ENCODE measurements around the gene ISYNA1.
A peak's percentile ranks its signal among the peaks of the same experiment; 100 is the strongest.

- TF ChIP-seq SIX5 (IDR thresholded peaks at IDR 0.05; ENCODE audit: low read depth, low read length) (no peak), CTCF (IDR thresholded peaks at IDR 0.05; ENCODE audit: control extremely low read depth in 1 of 3, insufficient read depth in 1 of 3, low read depth in 1 of 3, low read length in 3 of 3) (peak in 1 of 3 experiments; percentile 7; a peak in 1 of 4 replicates), POLR2A (IDR thresholded peaks at IDR 0.05; ENCODE audit: control extremely low read depth in 1 of 2, low read depth in 2 of 2, low read length in 2 of 2) (no peak)
Measured at GRCh38 chr19:18425515-18426415, 12.2 kb downstream of the ISYNA1 start.
